IMR-90 (cell line): ENCODE results near the gene AARSD1. TPM values are rescaled to one million over a fixed set of nuclear protein-coding genes. Genes with fewer than 3 reads are reported as not detected.

Experiments
- ATAC-seq: fragments of 200-7000 bp; cut with Tn5 transposase; 2 replicates; pipeline ENCODE4 v1.9.1; 2020; ENCODE audit warnings: low read depth, mild to moderate bottlenecking, moderate library complexity
- BruUV-seq: library from RNA; stranded (reverse); fragments of 400-500 nt; replicated peaks from 2 replicates; lab custom pipeline; 2021; lab: Mats Ljungman, UMichigan
- CTCF ChIA-PET: fragments of 300-600 bp; formaldehyde crosslinking; extraction: SDS; loops from one replicate; lab custom pipeline; 2021; ENCODE audit warnings: antibody characterized with exemption; lab: Yijun Ruan, JAX
- POLR2A ChIA-PET: fragments of 300-600 bp; sonication (Branson Sonifier 250); formaldehyde crosslinking; loops from one replicate; lab custom pipeline; 2022; ENCODE audit warnings: antibody characterized with exemption; ENCODE audit not compliant: unreplicated experiment; lab: Charles Lee
- DNase-seq: peaks from one replicate; pipeline ENCODE4 v3.0.0; 2013
- H2AFZ ChIP-seq: replicated peaks from 2 replicates; pipeline ENCODE3; 2013; ENCODE audit warnings: low read length, mild to moderate bottlenecking; ENCODE audit not compliant: poor library complexity
- H2AK5ac ChIP-seq: 2 replicates; pipeline ENCODE4 v1.6.1; 2013; ENCODE audit warnings: low read depth, low read length, inconsistent platforms
- H2AK9ac ChIP-seq: replicated peaks from 2 replicates; pipeline ENCODE3; 2013; ENCODE audit warnings: mild to moderate bottlenecking, low read depth, low read length, moderate library complexity; ENCODE audit not compliant: poor library complexity
- H2BK120ac ChIP-seq: 2 replicates; pipeline ENCODE4 v1.6.1; 2013; ENCODE audit warnings: low read depth, low read length, inconsistent platforms
- H2BK15ac ChIP-seq: 3 replicates; pipeline ENCODE4 v1.6.1; 2013; ENCODE audit warnings: low read depth, low read length, inconsistent platforms
- H2BK20ac ChIP-seq: 2 replicates; pipeline ENCODE4 v1.6.1; 2013; ENCODE audit warnings: low read depth, mild to moderate bottlenecking, inconsistent platforms, low read length, moderate library complexity
- H2BK5ac ChIP-seq: 2 replicates; pipeline ENCODE4 v1.6.1; 2013; ENCODE audit warnings: mild to moderate bottlenecking, low read depth, low read length, inconsistent platforms; ENCODE audit not compliant: poor library complexity, severe bottlenecking
- H3K14ac ChIP-seq: replicated peaks from 2 replicates; pipeline ENCODE4 v1.6.1; 2013; ENCODE audit warnings: low read depth, low read length, inconsistent platforms
- H3K18ac ChIP-seq: 2 replicates; pipeline ENCODE4 v1.6.1; 2013; ENCODE audit warnings: low read depth, low read length, control low read depth
- H3K23ac ChIP-seq: 2 replicates; pipeline ENCODE4 v1.6.1; 2013; ENCODE audit warnings: low read depth, low read length, inconsistent platforms
- H3K27ac ChIP-seq: 2 replicates; pipeline ENCODE4 v1.5.1; 2013; ENCODE audit warnings: mild to moderate bottlenecking, control low read depth, low read length; ENCODE audit not compliant: insufficient read depth
- H3K27me3 ChIP-seq: 2 replicates; pipeline ENCODE4 v1.6.1; 2013; ENCODE audit warnings: low read length; ENCODE audit not compliant: control insufficient read depth, insufficient read depth
- H3K36me3 ChIP-seq: 2 replicates; pipeline ENCODE4 v1.6.1; 2013; ENCODE audit warnings: low read length, mixed read lengths; ENCODE audit not compliant: control insufficient read depth, insufficient read depth
- H3K4ac ChIP-seq: 2 replicates; pipeline ENCODE4 v1.6.1; 2013; ENCODE audit warnings: low read depth, low read length, inconsistent platforms
- H3K4me1 ChIP-seq: 2 replicates; pipeline ENCODE4 v1.6.1; 2013; ENCODE audit warnings: low read length, mixed read lengths; ENCODE audit not compliant: control insufficient read depth, insufficient read depth
- H3K4me2 ChIP-seq: 2 replicates; pipeline ENCODE4 v1.6.1; 2013; ENCODE audit warnings: low read depth, mild to moderate bottlenecking, control low read depth, low read length, moderate library complexity
- H3K4me3 ChIP-seq: 2 replicates; pipeline ENCODE4 v1.5.1; 2013; ENCODE audit warnings: low read depth, mild to moderate bottlenecking, control low read depth, low read length, moderate library complexity; ENCODE audit not compliant: insufficient read depth
- H3K56ac ChIP-seq: 2 replicates; pipeline ENCODE4 v1.6.1; 2013; ENCODE audit warnings: low read length, inconsistent platforms; ENCODE audit not compliant: insufficient read depth; ENCODE audit errors: extremely low read depth
- H3K79me1 ChIP-seq, 2 experiments: 2 replicates each; pipeline ENCODE4 v1.6.1; 2013; ENCODE audit warnings: low read length in 2 of 2, inconsistent platforms in 1 of 2, low read depth in 1 of 2
- H3K9ac ChIP-seq: 2 replicates; pipeline ENCODE4 v1.6.1; 2013; ENCODE audit warnings: low read depth, low read length, control low read depth
- H3K9me1 ChIP-seq: 2 replicates; pipeline ENCODE4 v1.6.1; 2013; ENCODE audit warnings: low read length, inconsistent platforms; ENCODE audit not compliant: insufficient read depth
- H3K9me3 ChIP-seq: 2 replicates; pipeline ENCODE4 v1.6.1; 2013; ENCODE audit warnings: low read length; ENCODE audit not compliant: control insufficient read depth, insufficient read depth
- H4K20me1 ChIP-seq: 2 replicates; pipeline ENCODE4 v1.6.1; 2013; ENCODE audit warnings: low read length, inconsistent platforms; ENCODE audit not compliant: insufficient read depth
- H4K5ac ChIP-seq: 2 replicates; pipeline ENCODE4 v1.6.1; 2013; ENCODE audit warnings: mild to moderate bottlenecking, low read depth, low read length, control low read depth
- H4K8ac ChIP-seq, 2 experiments: 2 replicates each; pipeline ENCODE4 v1.6.1; 2013; ENCODE audit warnings: low read depth in 2 of 2, low read length in 2 of 2, control low read depth in 1 of 2, inconsistent platforms in 1 of 2
- H4K91ac ChIP-seq: 2 replicates; pipeline ENCODE4 v1.6.1; 2013; ENCODE audit warnings: low read depth, low read length, inconsistent platforms; ENCODE audit not compliant: insufficient read depth
- BHLHE40 ChIP-seq: fragments of 150-350 bp; IDR thresholded peaks from 2 replicates; pipeline ENCODE4 v1.6.1; 2016; ENCODE audit warnings: mild to moderate bottlenecking, low read depth, low read length
- MAFK ChIP-seq: IDR thresholded peaks from 2 replicates; pipeline ENCODE4 v1.6.1; 2012; ENCODE audit warnings: low read depth, low read length, improper control_type of control experiment
- NFE2L2 ChIP-seq: fragments of 150-350 bp; IDR thresholded peaks from 2 replicates; pipeline ENCODE4 v1.6.1; 2016; ENCODE audit warnings: low read depth, mild to moderate bottlenecking, low read length
- POLR2A ChIP-seq: IDR thresholded peaks from 2 replicates; pipeline ENCODE4 v1.6.1; 2012; ENCODE audit warnings: mild to moderate bottlenecking, low read depth, low read length
- RAD21 ChIP-seq: IDR thresholded peaks from 2 replicates; pipeline ENCODE4 v1.6.1; 2012; ENCODE audit warnings: low read length, improper control_type of control experiment
- RCOR1 ChIP-seq: IDR thresholded peaks from 2 replicates; pipeline ENCODE4 v1.6.1; 2012; ENCODE audit warnings: mild to moderate bottlenecking, low read length, improper control_type of control experiment; ENCODE audit not compliant: insufficient replicate concordance
- RFX5 ChIP-seq: IDR thresholded peaks from 2 replicates; pipeline ENCODE4 v1.8.0; 2012; ENCODE audit warnings: low read depth, mild to moderate bottlenecking, low read length, moderate library complexity
- SMC3 ChIP-seq: fragments of 150-350 bp; IDR thresholded peaks from 2 replicates; pipeline ENCODE4 v1.6.1; 2016; ENCODE audit warnings: low read depth, mild to moderate bottlenecking, antibody characterized with exemption, low read length, moderate library complexity
- WGBS, 2 experiments: methylation state at CpG; one replicate each; pipeline versions ENCODE4 v1.1.5 to v1.1.7; 2013; ENCODE audit warnings: missing lambda C conversion rate in 2 of 2; ENCODE audit not compliant: insufficient read length in 1 of 2; ENCODE audit errors: extremely low coverage in 2 of 2; 5-methylcytosine and 5-hydroxymethylcytosine counted together
- dilution Hi-C: fragments of 300-500 bp; cut with HindIII; formaldehyde crosslinking; loops from one replicate; pipeline ENCODE4 v1.14.3; 2018; ENCODE audit warnings: low sequenced_read_pairs; ENCODE audit not compliant: unreplicated experiment
- in situ Hi-C: fragments of 300-500 bp; cut with MboI; formaldehyde crosslinking; loops from 3 replicates; pipeline ENCODE4 v1.14.3; 2019; ENCODE audit warnings: low sequenced_read_pairs, inconsistent platforms, mixed read lengths
- intact Hi-C: fragments of 100-400 bp; cut with micrococcal nuclease; formaldehyde crosslinking; loops from 2 replicates; pipeline ENCODE4 v1.10.0; 2022
- polyA plus RNA-seq, 3 experiments: library from polyadenylated mRNA; depleted of rRNA; stranded (reverse); fragments of >200 nt; gene quantifications; 2 replicates each; pipeline ENCODE4 v1.2.3, GENCODE V29; 2012; ENCODE audit warnings: low replicate concordance in 1 of 3
- total RNA-seq: library from RNA; depleted of rRNA; stranded (reverse); fragments of >200 nt; gene quantifications from 2 replicates; pipeline ENCODE4 v1.2.3, GENCODE V29; 2012
- TF ChIP-seq, protein P1 (sequence below): conservative IDR thresholded peaks from 2 replicates; pipeline ENCODE4 v1.5.1; 2012; ENCODE audit warnings: mild to moderate bottlenecking, low read depth, low read length, improper control_type of control experiment
- TF ChIP-seq, protein P2 (sequence below): fragments of 150-350 bp; IDR thresholded peaks from 2 replicates; pipeline ENCODE4 v1.6.1; 2016; ENCODE audit warnings: low read depth, mild to moderate bottlenecking, low read length, moderate library complexity, borderline replicate concordance
- TF ChIP-seq, protein P3 (sequence below): fragments of 150-350 bp; IDR thresholded peaks from 2 replicates; pipeline ENCODE4 v1.6.1; 2017; ENCODE audit warnings: mild to moderate bottlenecking, antibody characterized with exemption, low read length, low read depth

The AARSD1 gene
- total and polyA plus RNA-seq, 2 of the 4 experiments (the other 2 are of a cell fraction), result 55.0 to 58.9 TPM

GRCh38 chr17:42997984-42998938 lies 34.0 kb upstream of the AARSD1 start, which contains the start of gene RPL27:
Gene RPL27, plus strand, starts transcription at chr17:42998419. Its CDS starts 332 bp downstream, at chr17:42998751.
- in situ Hi-C loops (loop anchor here (25.0 kb wide), 1 partner anchor 364 kb away; no protein-coding TSS in a partner anchor), dilution Hi-C loops (no loop called here), intact Hi-C loops (loop anchor here (1.0 to 10.0 kb wide), 2 partner anchors 155 to 317 kb away; no protein-coding TSS in a partner anchor)
- H3K4ac ChIP-seq, result peak within 1 kb of the TSS; percentile 94
- H3K79me1 ChIP-seq, result peaks cover 12 to 45% of the 10 kb centered on the region in 2 experiments; a peak in 3 of 4 replicates
- no peaks in the 10 kb centered on the region for H3K9me3 ChIP-seq
- H3K23ac ChIP-seq, result peak within 1 kb of the TSS; percentile 83
- H3K9me1 ChIP-seq, result 0 out of 2 replicates have a peak, but pooled peaks cover 3% of the 10 kb centered on the region
- peak within 1 kb of the TSS; percentile 92 for H2BK5ac ChIP-seq
- POLR2A ChIA-PET, result interaction anchor here (0.6 to 1.6 kb wide), 9 partner anchors 8 to 362 kb away, joined by 3 to 6 read pairs (median 5); partner anchors contain the start of genes IFI35, PTGES3L and RUNDC1
- H3K27ac ChIP-seq, result peak within 1 kb of the TSS; percentile 86
- peak within 1 kb of the TSS; percentile 91 for H3K9ac ChIP-seq
- H3K18ac ChIP-seq, result peak within 1 kb of the TSS; percentile 5
- no peaks in the 10 kb centered on the region for H3K27me3 ChIP-seq
- H2BK15ac ChIP-seq, result no peak within 1 kb of the TSS; the same call in 2 of the 3 replicates
- peak within 1 kb of the TSS; percentile 93 for H3K14ac ChIP-seq
- peaks cover 6% of the 10 kb centered on the region for H3K4me1 ChIP-seq
- peak within 1 kb of the TSS; percentile 68 to 91 for H4K8ac ChIP-seq
- H4K20me1 ChIP-seq, result peaks cover 30% of the 10 kb centered on the region; the same call in 1 of the 2 replicates
- H2AK9ac ChIP-seq, result peak within 1 kb of the TSS; percentile 79
- H2AK5ac ChIP-seq, result peak within 1 kb of the TSS; percentile 96
- BruUV-seq, result TSS peak; percentile 74
- peak; percentile 100 for DNase-seq
- WGBS, 2 experiments, result 0% methylated on average over 22 of the region's 49 CpGs; no CpG with 5 or more reads in 1 of the 2 experiments
- peak within 1 kb of the TSS; percentile 98 for H3K4me2 ChIP-seq
- H4K5ac ChIP-seq, result peak within 1 kb of the TSS; percentile 77
- H2BK120ac ChIP-seq, result peak within 1 kb of the TSS; percentile 48; the same call in 1 of the 2 replicates
- peak within 1 kb of the TSS; percentile 64 for H3K4me3 ChIP-seq
- no peak within 1 kb of the TSS for H2BK20ac ChIP-seq
- peak within 1 kb of the TSS; percentile 88 for H3K56ac ChIP-seq
- CTCF ChIA-PET, result interaction anchor here (0.6 to 1.9 kb wide), 9 partner anchors 11 to 320 kb away, joined by 3 to 9 read pairs (median 3); partner anchors contain the start of gene PTGES3L
- peak within 1 kb of the TSS; percentile 73 for H4K91ac ChIP-seq
- ATAC-seq, result peak; percentile 95
- peak within 1 kb of the TSS; percentile 87 for H2AFZ ChIP-seq
- peaks cover 24% of the 10 kb centered on the region for H3K36me3 ChIP-seq
- no peak for TF ChIP-seq RCOR1
- TF ChIP-seq SMC3, result peak; percentile 72
- no peak for TF ChIP-seq RFX5
- TF ChIP-seq, protein P1, sequence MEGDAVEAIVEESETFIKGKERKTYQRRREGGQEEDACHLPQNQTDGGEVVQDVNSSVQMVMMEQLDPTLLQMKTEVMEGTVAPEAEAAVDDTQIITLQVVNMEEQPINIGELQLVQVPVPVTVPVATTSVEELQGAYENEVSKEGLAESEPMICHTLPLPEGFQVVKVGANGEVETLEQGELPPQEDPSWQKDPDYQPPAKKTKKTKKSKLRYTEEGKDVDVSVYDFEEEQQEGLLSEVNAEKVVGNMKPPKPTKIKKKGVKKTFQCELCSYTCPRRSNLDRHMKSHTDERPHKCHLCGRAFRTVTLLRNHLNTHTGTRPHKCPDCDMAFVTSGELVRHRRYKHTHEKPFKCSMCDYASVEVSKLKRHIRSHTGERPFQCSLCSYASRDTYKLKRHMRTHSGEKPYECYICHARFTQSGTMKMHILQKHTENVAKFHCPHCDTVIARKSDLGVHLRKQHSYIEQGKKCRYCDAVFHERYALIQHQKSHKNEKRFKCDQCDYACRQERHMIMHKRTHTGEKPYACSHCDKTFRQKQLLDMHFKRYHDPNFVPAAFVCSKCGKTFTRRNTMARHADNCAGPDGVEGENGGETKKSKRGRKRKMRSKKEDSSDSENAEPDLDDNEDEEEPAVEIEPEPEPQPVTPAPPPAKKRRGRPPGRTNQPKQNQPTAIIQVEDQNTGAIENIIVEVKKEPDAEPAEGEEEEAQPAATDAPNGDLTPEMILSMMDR, result peak; percentile 88
- TF ChIP-seq MAFK, result peak; percentile 43; the same call in 1 of the 2 replicates
- peak; percentile 67 for TF ChIP-seq RAD21
- TF ChIP-seq, protein P2, sequence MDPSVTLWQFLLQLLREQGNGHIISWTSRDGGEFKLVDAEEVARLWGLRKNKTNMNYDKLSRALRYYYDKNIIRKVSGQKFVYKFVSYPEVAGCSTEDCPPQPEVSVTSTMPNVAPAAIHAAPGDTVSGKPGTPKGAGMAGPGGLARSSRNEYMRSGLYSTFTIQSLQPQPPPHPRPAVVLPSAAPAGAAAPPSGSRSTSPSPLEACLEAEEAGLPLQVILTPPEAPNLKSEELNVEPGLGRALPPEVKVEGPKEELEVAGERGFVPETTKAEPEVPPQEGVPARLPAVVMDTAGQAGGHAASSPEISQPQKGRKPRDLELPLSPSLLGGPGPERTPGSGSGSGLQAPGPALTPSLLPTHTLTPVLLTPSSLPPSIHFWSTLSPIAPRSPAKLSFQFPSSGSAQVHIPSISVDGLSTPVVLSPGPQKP, result peak; percentile 70; the same call in 1 of the 2 replicates
- peak; percentile 97 for TF ChIP-seq POLR2A
- peak; percentile 26; the same call in 1 of the 2 replicates for TF ChIP-seq NFE2L2
- peak; percentile 97 for TF ChIP-seq BHLHE40
- TF ChIP-seq, protein P3, sequence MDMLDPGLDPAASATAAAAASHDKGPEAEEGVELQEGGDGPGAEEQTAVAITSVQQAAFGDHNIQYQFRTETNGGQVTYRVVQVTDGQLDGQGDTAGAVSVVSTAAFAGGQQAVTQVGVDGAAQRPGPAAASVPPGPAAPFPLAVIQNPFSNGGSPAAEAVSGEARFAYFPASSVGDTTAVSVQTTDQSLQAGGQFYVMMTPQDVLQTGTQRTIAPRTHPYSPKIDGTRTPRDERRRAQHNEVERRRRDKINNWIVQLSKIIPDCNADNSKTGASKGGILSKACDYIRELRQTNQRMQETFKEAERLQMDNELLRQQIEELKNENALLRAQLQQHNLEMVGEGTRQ, result peak; percentile 76
